Measurements from ENCODE around the gene CRYGN.

CRYGN gene

GRCh38 chr7:151482883-151483710, 43.2 kb upstream of the CRYGN start:
- TF ChIP-seq CTCF (IDR thresholded peaks at IDR 0.05) = no peak

- TF ChIP-seq CTCF (IDR thresholded peaks at IDR 0.05) = no peak
These were observed 41.9 kb upstream of the CRYGN start for GRCh38 chr7:151481650-151482505.

- no peak for TF ChIP-seq CTCF (IDR thresholded peaks at IDR 0.05)
These were observed 37.9 kb upstream of the CRYGN start for GRCh38 chr7:151477867-151478266.

- no peak for TF ChIP-seq CTCF (IDR thresholded peaks at IDR 0.05)
These were observed 32.9 kb upstream of the CRYGN start for GRCh38 chr7:151472644-151473380.

- no peak for TF ChIP-seq CTCF (IDR thresholded peaks at IDR 0.05)
These were observed 30.8 kb upstream of the CRYGN start for GRCh38 chr7:151470711-151471110.

- TF ChIP-seq CTCF (IDR thresholded peaks at IDR 0.05) = no peak
These were observed 29.3 kb upstream of the CRYGN start for GRCh38 chr7:151469281-151469680.
